NCI-H510A treated with DMSO at 0.1 percent for 48 hours (cell line): ENCODE measurements around the gene LMX1A.
A peak's percentile ranks its signal among the peaks of the same experiment; 100 is the strongest.

ENCODE experiments used
- DNase-seq: peaks from one replicate; lab custom pipeline; 2025; lab: John Stamatoyannopoulos, UW

Gene LMX1A

DNA sequence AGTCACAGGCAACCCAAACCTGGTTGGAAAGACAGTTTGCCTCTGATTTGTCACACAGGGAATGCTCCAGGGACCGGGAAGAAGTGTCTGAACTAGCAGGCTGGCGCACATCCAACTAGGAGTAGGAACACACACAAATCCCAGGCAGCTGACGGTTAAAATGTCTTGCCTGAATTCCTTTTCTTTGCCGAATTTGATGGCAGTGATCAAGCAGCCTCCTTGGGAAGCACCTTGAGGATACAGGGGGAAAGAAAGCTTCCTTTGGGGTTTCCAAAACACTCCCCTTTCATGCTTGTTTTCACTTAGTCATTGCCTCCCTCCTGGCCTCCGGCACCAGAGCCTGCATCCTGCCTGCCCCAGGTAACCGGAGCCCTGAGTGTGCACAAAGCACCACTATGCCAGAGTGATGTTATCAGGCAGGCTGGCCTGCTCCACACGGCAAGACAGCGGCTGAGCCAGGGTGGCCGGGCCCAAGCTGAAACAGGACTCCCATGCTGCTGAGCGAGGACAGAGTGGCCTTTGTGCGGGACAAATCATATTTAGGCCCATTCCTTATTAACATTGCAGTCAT is 193.8 kb downstream of the LMX1A start:
- DNase-seq = peak; percentile 96

- DNase-seq = no peak
These were observed 195.4 kb downstream of the LMX1A start for GRCh38 chr1:165161130-165161529.

DNA sequence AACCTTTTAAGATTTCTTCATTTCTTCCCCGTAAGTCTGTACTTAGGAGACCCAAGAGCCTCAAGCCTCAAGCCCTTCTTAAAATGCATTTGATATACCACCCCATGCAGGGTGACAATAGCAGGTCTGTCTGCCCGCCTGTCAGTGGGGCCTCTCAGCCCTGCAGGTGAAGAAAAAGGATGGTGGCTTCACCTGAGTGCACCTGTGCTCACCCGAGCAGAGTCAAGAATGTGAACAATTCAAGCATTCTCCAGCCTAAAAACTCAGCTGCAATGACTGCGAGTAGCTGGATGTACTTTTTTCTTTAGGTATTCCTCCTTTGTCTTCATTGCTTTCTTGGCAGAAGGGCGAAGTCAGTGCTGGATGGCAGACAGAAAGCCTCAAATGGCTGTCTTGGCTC is 203.3 kb downstream of the LMX1A start:
- no peak for DNase-seq

GRCh38 chr1:165152727-165153126 is 203.8 kb downstream of the LMX1A start:
- peak; percentile 30 for DNase-seq

GRCh38 chr1:165152109-165152508 is 204.4 kb downstream of the LMX1A start:
- DNase-seq = no peak
